ENCODE results near the gene TSPAN33.
"Not testable (repeated sequence)": the region's sequence is repeated elsewhere in the genome, so short reads cannot be mapped to it uniquely, and the experiment has no call there.

Gene TSPAN33

DNA sequence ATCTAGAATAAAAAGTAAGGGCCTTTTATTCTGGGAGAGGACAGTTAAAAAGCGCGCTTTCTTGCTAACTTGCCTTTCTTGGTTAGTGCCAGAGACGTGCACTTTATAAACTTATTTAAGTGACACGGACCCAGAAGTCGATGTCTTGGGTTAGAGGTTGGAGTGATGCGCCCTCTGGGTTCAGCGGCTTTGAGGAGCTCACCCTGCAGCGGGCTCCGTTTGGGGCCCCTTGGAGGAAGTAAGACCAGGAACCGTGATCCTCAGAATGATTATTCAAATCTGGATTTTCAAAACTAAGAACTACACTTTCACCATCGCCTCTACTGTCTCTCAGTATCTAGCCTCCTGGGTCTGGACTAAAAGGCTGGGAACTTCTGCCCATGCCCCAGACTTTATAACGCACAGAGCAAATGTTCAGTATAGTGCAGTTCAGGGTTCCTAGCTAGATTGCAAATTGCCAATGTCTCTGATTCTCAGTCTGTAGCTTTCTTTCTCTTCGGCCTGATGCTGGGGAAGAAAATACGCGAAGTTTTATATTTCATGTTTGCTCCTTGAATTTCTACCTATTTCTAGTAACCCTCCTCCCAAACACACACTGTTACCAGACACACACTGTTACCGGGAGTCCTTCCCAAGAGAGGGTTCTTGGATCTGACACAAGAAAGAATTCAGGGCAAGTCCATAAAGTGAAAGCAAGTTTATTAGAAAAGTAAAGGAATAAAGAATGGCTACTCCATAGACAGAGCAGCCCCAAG is 25.4 kb downstream of the TSPAN33 start:
- Histone ChIP-seq H3K4me3 (ENCODE audit: low read depth, low read length) (no peak overlapping the region), H3K27me3 (no peaks in the 10 kb centered on the region), H3K9me3 (no peaks in the 10 kb centered on the region), H3K4me1 (no peaks in the 10 kb centered on the region), H3K36me3 (no peaks in the 10 kb centered on the region)
- TF ChIP-seq, protein P1, sequence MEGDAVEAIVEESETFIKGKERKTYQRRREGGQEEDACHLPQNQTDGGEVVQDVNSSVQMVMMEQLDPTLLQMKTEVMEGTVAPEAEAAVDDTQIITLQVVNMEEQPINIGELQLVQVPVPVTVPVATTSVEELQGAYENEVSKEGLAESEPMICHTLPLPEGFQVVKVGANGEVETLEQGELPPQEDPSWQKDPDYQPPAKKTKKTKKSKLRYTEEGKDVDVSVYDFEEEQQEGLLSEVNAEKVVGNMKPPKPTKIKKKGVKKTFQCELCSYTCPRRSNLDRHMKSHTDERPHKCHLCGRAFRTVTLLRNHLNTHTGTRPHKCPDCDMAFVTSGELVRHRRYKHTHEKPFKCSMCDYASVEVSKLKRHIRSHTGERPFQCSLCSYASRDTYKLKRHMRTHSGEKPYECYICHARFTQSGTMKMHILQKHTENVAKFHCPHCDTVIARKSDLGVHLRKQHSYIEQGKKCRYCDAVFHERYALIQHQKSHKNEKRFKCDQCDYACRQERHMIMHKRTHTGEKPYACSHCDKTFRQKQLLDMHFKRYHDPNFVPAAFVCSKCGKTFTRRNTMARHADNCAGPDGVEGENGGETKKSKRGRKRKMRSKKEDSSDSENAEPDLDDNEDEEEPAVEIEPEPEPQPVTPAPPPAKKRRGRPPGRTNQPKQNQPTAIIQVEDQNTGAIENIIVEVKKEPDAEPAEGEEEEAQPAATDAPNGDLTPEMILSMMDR (IDR thresholded peaks at IDR 0.05; ENCODE audit: low read depth, low read length): no peak
- DNase-seq: no peak

DNA sequence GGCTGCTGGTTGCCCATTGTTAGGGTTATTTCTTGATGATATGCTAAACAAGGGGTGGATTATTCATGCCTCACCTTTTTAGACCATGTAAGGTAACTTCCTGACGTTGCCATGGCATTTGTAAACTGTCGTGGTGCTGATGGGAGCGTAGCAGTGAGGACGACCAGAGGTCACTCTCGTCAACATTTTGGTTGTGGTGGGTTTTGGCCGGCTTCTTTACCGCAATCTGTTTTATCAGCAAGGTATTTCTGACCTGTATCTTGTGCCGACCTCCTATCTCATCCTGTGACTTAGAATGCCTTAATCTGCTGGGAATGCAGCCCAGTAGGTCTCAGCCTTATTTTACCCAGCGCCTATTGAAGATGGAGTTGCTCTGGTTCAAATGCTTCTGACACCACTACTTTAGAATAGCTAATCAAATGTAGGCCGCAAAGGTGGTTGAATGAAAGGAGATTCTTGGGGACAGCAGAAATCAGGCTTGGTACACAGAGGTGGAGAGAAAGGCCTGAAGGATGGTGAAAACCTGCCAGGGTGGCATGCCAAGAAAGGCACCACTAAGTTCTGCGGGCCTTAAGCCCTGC is 26.0 kb downstream of the TSPAN33 start:
- H3K27me3 ChIP-seq: no peaks in the 10 kb centered on the region
- H3K4me1 ChIP-seq: no peaks in the 10 kb centered on the region
- no peak overlapping the region for H3K4me3 ChIP-seq (ENCODE audit: low read depth, low read length)
- TF ChIP-seq, protein P1 (IDR thresholded peaks at IDR 0.05; ENCODE audit: low read depth, low read length): no peak
- no peak for DNase-seq
- H3K36me3 ChIP-seq: no peaks in the 10 kb centered on the region
- no peaks in the 10 kb centered on the region for H3K9me3 ChIP-seq

DNA sequence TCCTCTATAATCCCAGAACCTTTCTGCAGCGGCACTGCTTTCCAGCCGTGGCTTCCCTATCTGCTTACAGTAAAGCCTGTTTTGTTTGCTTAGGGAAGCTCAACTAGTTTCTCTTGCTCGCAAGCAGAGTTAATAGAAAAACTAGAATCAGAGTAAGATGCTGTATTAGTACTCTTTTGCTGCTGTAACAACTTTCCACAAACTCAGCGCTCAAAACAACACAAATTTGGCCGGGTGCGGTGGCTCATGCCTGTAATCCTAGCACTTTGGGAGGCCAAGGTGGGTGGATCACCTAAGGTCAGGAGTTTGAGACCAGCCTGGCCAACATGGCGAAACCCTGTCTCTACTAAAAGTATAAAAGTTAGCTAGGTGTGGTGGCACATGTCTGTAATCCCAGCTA is 29.4 kb downstream of the TSPAN33 start:
- not testable (repeated sequence) for H3K27me3 ChIP-seq; H3K4me1 ChIP-seq; H3K4me3 ChIP-seq (ENCODE audit: low read depth, low read length); H3K9me3 ChIP-seq; H3K36me3 ChIP-seq; DNase-seq

DNA sequence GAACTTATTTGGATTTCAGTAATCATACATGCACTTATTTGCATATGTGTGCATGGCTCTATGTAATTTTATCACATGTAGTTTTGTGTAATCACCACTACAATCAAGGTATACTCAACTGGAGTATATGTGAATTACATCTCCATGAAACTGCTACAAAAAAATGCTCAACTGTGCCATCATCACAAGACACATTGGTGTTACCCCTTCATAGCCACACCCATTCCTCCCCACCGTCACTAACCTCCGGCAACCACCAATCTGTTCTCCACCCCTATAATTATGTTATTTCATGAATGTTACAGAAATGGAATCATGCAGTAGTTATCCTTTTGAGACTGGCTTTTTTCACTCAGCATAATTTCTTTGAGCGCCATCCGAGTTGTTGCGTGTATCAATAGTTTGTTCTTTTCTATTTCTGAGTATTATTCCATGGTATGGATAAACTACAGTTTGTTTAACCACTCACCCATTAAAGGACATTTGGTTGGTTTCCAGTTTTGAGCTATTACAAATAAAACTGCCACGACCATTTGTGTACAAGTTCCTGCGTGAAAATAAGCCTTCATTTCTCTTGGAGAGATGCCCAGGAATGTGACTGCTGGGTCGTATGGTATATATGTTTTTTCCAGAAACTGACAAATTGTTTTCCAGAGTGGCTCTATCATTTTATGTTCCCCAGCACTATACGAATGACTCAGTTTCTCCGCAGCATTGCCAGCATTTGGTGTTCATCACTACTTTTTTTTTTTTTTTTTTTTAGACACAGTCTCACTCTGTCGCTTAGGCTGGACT is 32.6 kb downstream of the TSPAN33 start:
- no peaks in the 10 kb centered on the region for H3K4me1 ChIP-seq
- no peak for DNase-seq
- H3K9me3 ChIP-seq: no peaks in the 10 kb centered on the region
- no peaks in the 10 kb centered on the region for H3K36me3 ChIP-seq
- TF ChIP-seq, protein P1 (IDR thresholded peaks at IDR 0.05; ENCODE audit: low read depth, low read length): no peak
- no peak overlapping the region for H3K4me3 ChIP-seq (ENCODE audit: low read depth, low read length)
- no peaks in the 10 kb centered on the region for H3K27me3 ChIP-seq

DNA sequence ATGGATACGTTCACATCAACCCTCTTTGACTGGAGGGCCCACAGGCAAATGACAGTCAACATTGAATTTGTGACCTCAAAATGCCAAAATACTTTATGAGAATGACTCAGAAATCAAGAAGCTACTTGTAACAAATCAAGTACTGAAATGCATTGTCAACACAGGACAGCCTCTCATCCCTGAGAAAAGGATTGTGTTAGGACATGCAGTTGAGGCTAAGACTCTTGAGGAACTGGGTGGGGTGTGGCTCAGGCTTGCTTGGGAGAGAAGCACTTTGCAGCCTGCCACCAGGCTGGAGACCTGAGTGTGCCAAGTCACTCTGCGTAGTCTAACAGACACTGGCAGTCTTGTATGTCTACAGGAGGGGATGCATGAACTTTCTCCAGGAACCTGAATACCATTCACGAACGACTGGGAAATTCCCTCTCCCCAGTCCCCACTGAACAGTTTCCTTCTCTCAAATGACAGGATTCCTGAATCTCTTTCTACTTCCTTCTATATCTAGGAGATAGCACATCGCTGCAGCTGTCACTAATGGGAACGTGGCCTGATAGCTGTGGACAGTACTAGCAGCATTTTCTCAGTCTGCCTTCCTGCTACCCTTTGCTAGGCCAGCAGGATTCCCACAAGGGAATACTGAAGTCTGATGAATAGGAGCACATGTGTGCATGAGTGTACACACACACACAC is 40.6 kb downstream of the TSPAN33 start:
- Histone ChIP-seq H3K9me3 (no peaks in the 10 kb centered on the region), H3K4me1 (no peaks in the 10 kb centered on the region), H3K27me3 (peaks cover 26% of the 10 kb centered on the region), H3K4me3 (ENCODE audit: low read depth, low read length) (no peak overlapping the region), H3K36me3 (no peaks in the 10 kb centered on the region)
- DNase-seq: no peak
- TF ChIP-seq, protein P1 (IDR thresholded peaks at IDR 0.05; ENCODE audit: low read depth, low read length): no peak

DNA sequence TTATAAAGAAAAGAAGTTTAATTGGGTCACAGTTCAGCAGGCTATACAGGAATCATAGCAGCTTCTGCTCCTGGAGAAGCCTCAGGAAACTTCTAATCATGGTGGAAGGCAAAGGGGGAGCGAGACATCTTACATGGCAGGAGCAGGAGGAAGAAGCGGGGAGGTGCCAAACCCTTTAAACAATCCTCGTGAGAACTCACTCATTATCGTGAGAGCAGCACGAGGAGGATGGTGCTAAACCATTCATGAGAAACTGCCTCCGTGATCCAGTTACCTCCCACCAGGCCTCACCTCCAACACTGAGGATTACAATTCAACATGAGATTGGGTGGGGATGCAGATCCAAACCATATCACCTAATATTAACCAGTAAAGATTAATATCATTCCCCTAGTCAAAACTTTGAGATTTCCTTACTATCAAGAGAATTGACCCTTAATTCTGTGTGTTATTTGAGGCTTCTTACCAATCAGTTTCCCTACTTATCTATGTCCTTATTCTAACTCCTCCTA is 42.3 kb downstream of the TSPAN33 start:
- Histone ChIP-seq H3K36me3 (no peaks in the 10 kb centered on the region), H3K9me3 (no peaks in the 10 kb centered on the region), H3K4me3 (ENCODE audit: low read depth, low read length) (no peak overlapping the region), H3K27me3 (peaks cover 38% of the 10 kb centered on the region), H3K4me1 (no peaks in the 10 kb centered on the region)
- TF ChIP-seq, protein P1 (IDR thresholded peaks at IDR 0.05; ENCODE audit: low read depth, low read length): no peak
- no peak for DNase-seq

Data from BE2C (cell line).